ENCODE results near the gene PIWIL1. TPM values are rescaled to one million over a fixed set of nuclear protein-coding genes. Genes with fewer than 3 reads are reported as not detected.

Gene PIWIL1
- total and polyA plus RNA-seq, 10 donors: 0.03 to 3.5 (median 0.61) TPM; not detected in 1

DNA sequence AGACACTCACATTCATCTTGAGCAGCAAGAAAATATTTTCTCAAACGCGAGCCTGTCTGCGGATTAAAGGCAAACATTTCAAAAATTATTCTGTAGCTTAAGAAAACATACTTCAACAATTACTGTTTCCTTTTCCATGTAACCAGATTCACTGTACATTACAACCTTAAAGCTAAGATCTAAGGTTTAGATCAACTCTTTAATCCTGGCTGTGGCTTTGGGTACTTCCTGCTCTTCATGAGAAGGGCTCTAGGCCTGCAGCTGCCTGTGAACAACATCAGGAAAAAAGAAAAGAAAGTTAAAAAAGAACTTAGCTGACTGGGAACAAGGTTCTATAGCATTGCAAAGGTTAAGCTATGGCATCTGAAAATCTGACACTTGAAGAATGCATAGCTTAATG, 21.4 kb upstream of the PIWIL1 start:
- intact Hi-C loops (cut with DNase I; ENCODE audit: low total_unique reads): no loop called here
- H3K36me3 ChIP-seq: no peaks in the 10 kb centered on the region
- WGBS, 5 donors: 56 to 71% (median 62%) methylated on average over 3 of the region's 3 CpGs
- no peak overlapping the region for H3K27ac ChIP-seq
- TF ChIP-seq POLR2AphosphoS5 (IDR thresholded peaks at IDR 0.05): no peak
- TF ChIP-seq, protein P1, sequence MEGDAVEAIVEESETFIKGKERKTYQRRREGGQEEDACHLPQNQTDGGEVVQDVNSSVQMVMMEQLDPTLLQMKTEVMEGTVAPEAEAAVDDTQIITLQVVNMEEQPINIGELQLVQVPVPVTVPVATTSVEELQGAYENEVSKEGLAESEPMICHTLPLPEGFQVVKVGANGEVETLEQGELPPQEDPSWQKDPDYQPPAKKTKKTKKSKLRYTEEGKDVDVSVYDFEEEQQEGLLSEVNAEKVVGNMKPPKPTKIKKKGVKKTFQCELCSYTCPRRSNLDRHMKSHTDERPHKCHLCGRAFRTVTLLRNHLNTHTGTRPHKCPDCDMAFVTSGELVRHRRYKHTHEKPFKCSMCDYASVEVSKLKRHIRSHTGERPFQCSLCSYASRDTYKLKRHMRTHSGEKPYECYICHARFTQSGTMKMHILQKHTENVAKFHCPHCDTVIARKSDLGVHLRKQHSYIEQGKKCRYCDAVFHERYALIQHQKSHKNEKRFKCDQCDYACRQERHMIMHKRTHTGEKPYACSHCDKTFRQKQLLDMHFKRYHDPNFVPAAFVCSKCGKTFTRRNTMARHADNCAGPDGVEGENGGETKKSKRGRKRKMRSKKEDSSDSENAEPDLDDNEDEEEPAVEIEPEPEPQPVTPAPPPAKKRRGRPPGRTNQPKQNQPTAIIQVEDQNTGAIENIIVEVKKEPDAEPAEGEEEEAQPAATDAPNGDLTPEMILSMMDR (IDR thresholded peaks at IDR 0.05 in 8 of 11, conservative IDR thresholded peaks at IDR 0.05 in 3 of 11): no peak
- no peak for TF ChIP-seq POLR2A (IDR thresholded peaks at IDR 0.05)
- peaks cover 0 to 15% (median 0%) of the 10 kb centered on the region in 8 donors for H3K9me3 ChIP-seq
- H3K27me3 ChIP-seq (replicated peaks in 1 of 7): peaks cover 0 to 9% (median 0%) of the 10 kb centered on the region in 7 donors
- DNase-seq: no peak
- H3K4me1 ChIP-seq: no peaks in the 10 kb centered on the region
- H3K4me3 ChIP-seq: no peak overlapping the region

DNA sequence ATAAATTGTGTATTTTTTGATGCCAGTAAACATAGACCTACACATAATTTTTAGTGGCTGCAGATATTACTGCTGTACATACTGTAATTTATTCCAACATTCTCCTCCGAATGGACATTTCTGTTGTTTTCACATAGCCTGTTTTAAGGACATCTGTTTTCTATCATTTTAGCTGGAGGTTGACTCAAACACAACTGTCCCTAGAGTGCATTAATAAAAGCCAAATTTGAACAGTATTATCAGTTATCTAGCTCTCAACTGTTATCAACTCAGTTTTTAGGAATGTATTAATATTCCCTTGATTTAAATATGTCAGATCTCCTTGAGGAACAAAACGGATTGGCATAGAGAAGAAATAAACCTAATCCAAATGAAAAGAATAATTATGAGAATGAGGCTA, 17.2 kb upstream of the PIWIL1 start:
- no peak overlapping the region for H3K27ac ChIP-seq
- 73 to 87% (median 77%) methylated on average over 2 of the region's 2 CpGs for WGBS, 5 donors
- no peak for DNase-seq
- H3K36me3 ChIP-seq: no peaks in the 10 kb centered on the region
- no peaks in the 10 kb centered on the region for H3K27me3 ChIP-seq (replicated peaks in 1 of 7)
- TF ChIP-seq, protein P1 (IDR thresholded peaks at IDR 0.05 in 8 of 11, conservative IDR thresholded peaks at IDR 0.05 in 3 of 11): no peak
- no peak for TF ChIP-seq POLR2A (IDR thresholded peaks at IDR 0.05)
- no peak for TF ChIP-seq POLR2AphosphoS5 (IDR thresholded peaks at IDR 0.05)
- no peaks in the 10 kb centered on the region for H3K4me1 ChIP-seq
- H3K9me3 ChIP-seq: no peaks in the 10 kb centered on the region
- intact Hi-C loops (cut with DNase I; ENCODE audit: low total_unique reads): no loop called here
- H3K4me3 ChIP-seq: no peak overlapping the region

DNA sequence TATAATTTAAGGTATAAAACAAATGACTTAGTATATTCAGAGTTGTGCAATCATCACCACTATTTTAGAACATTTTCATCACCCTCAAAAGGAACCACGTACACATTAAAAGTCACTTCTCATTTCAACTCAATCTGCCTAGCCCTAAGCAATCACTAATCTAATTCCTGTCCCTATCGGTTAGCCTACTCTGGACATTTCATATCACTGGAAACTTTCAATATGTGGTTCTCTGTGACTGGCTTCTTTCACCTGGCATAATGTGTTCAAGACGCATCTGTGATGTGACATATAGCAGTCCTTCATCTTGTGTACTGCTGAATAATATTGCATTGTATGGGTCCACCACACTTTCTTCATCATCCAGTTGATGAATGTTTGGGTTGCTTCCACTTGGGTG, 15.4 kb upstream of the PIWIL1 start:
- H3K27ac ChIP-seq: no peak overlapping the region
- TF ChIP-seq POLR2AphosphoS5 (IDR thresholded peaks at IDR 0.05): no peak
- no peak for TF ChIP-seq POLR2A (IDR thresholded peaks at IDR 0.05)
- TF ChIP-seq, protein P1 (IDR thresholded peaks at IDR 0.05 in 8 of 11, conservative IDR thresholded peaks at IDR 0.05 in 3 of 11): no peak
- H3K4me3 ChIP-seq: no peak overlapping the region
- no peak for DNase-seq
- H3K27me3 ChIP-seq (replicated peaks in 1 of 7): no peaks in the 10 kb centered on the region
- 79 to 90% (median 84%) methylated on average over 3 of the region's 3 CpGs for WGBS, 5 donors
- no peaks in the 10 kb centered on the region for H3K9me3 ChIP-seq
- no peaks in the 10 kb centered on the region for H3K36me3 ChIP-seq
- no peaks in the 10 kb centered on the region for H3K4me1 ChIP-seq
- intact Hi-C loops (cut with DNase I; ENCODE audit: low total_unique reads): no loop called here

DNA sequence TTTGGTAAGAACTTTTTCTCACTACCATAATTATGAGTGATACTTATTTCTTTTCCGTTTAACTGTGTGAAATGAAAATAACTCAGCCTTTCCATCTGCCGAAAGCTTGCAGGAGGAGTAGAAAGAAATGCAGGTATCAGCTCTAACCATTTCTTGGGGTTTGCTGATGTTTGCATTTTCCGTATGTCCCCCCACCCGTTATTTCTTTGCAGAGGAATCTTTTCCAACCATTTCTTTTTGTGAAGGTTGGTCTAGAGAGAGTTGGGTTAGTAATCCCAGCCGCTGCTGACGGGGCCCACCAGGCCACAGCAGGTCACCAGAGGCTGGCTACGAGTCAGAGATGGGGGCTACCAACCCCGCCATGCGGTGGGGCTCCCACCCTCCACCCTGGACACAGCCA, 7.0 kb upstream of the PIWIL1 start:
- Histone ChIP-seq H3K27me3 (replicated peaks in 1 of 7) (peaks cover 0 to 24% (median 7%) of the 10 kb centered on the region in 7 donors), H3K4me1 (peaks cover 0 to 4% (median 0%) of the 10 kb centered on the region in 6 donors), H3K27ac (no peak overlapping the region), H3K9me3 (no peaks in the 10 kb centered on the region), H3K36me3 (no peaks in the 10 kb centered on the region), H3K4me3 (no peak overlapping the region)
- intact Hi-C loops (cut with DNase I; ENCODE audit: low total_unique reads): no loop called here
- 79 to 90% (median 84%) methylated on average over 9 of the region's 9 CpGs for WGBS, 5 donors
- TF ChIP-seq, protein P1 (IDR thresholded peaks at IDR 0.05 in 8 of 11, conservative IDR thresholded peaks at IDR 0.05 in 3 of 11): no peak
- no peak for DNase-seq

Data from spleen (tissue), 11 donors.